ENCODE results near the gene FAM228A. TPM values are rescaled to one million over a fixed set of nuclear protein-coding genes. Genes with fewer than 3 reads are reported as not detected.
"Not testable (repeated sequence)": the region's sequence is repeated elsewhere in the genome, so short reads cannot be mapped to it uniquely, and the experiment has no call there.

Gene FAM228A
- 1 to 10 TPM; 1.7 to 3.9 TPM for total RNA-seq
- 1 to 10 TPM; 1.0 to 4.7 TPM for polyA plus RNA-seq
- long read RNA-seq, donor 1, partial matches to known transcripts: 0 of 4 reads
- long read RNA-seq, donor 1, other reads (novel, unspliced or antisense): 4 of 4 reads
- long read RNA-seq, donor 2: 0 reads

DNA sequence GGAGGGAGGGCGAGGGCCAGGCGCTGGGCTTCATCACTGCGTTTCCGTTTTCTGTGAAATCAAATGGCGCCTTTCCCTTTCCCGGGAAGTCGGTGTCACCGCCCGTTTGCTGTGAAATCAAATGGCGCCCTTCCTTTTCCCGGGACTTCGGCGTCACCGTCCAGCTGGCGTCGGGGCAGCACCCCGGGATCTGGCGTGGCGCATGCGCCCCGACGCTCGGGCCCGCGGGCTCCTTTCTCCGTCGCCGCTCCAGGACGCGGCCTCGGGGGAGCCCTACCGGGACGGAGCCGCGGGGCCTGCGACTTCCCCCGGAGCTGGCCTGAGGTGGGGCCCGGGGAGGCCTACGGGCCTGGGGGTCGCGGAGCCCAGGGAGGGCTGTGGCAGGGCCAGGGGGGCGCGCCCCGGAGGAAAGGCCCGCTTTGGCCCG is at the start of gene FAM228A:
Gene FAM228A (plus strand): TSS at position 203 of the 427 bp plus-strand sequence. CDS start 428 bp downstream, outside the sequence.
- ATAC-seq (ENCODE audit: low FRiP score) (no peak), DNase-seq (no peak)
- peak within 1 kb of the TSS in 1 of 2 donors; percentile 52 for H3K4me3 ChIP-seq (ENCODE audit: low read length in 2 of 2)
- no peaks in the 10 kb centered on the region for H3K9me3 ChIP-seq (ENCODE audit: control insufficient read depth, low read length)
- WGBS, 2 donors: 27 to 37% methylated on average over 44 to 46 of the region's 46 CpGs
- intact Hi-C loops (cut with DNase I): no loop called here
- H3K4me1 ChIP-seq (ENCODE audit: control insufficient read depth in 1 of 2, insufficient read depth in 2 of 2, low read length in 2 of 2): no peaks in the 10 kb centered on the region
- H3K27me3 ChIP-seq (ENCODE audit: control insufficient read depth in 1 of 2, insufficient read depth in 2 of 2, low read length in 1 of 2): no peaks in the 10 kb centered on the region
- H3K36me3 ChIP-seq (ENCODE audit: control insufficient read depth in 1 of 2, insufficient read depth in 2 of 2, low read length in 1 of 2): no peaks in the 10 kb centered on the region
- peak within 1 kb of the TSS in 1 of 2 donors; percentile 3 for H3K27ac ChIP-seq (ENCODE audit: low read depth in 1 of 2, low read length in 2 of 2)

DNA sequence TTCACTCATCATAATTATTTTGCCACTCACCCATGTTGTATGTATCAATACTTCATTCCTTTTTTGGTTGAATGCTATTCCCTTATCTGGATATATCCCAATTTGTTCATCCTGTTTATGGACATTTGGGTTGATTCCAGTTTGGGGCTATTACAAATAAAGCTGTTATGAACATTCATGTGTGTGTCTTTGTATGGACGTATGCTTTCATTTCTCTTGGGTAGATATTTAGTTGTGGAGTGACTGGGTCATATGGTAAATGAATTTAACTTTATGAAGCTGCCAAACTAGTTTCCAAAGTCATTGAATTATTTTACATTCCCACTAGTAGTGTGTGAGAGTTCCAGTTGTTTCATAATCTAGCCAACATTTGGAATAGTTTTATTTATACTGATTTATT is 48.9 kb upstream of the FAM228A start:
- Histone ChIP-seq H3K36me3 (ENCODE audit: control insufficient read depth in 1 of 2, insufficient read depth in 2 of 2, low read length in 1 of 2) (no peaks in the 10 kb centered on the region), H3K27me3 (ENCODE audit: control insufficient read depth in 1 of 2, insufficient read depth in 2 of 2, low read length in 1 of 2) (no peaks in the 10 kb centered on the region), H3K4me1 (ENCODE audit: control insufficient read depth in 1 of 2, insufficient read depth in 2 of 2, low read length in 2 of 2) (no peaks in the 10 kb centered on the region), H3K4me3 (ENCODE audit: low read length in 2 of 2) (no peak overlapping the region), H3K9me3 (ENCODE audit: control insufficient read depth, low read length) (no peaks in the 10 kb centered on the region), H3K27ac (ENCODE audit: low read depth in 1 of 2, low read length in 2 of 2) (no peak overlapping the region)
- ATAC-seq (ENCODE audit: low FRiP score) (no peak), DNase-seq (no peak)
- intact Hi-C loops (cut with DNase I): no loop called here
- 46 to 55% methylated on average over 1 of the region's 1 CpG for WGBS, 2 donors

DNA sequence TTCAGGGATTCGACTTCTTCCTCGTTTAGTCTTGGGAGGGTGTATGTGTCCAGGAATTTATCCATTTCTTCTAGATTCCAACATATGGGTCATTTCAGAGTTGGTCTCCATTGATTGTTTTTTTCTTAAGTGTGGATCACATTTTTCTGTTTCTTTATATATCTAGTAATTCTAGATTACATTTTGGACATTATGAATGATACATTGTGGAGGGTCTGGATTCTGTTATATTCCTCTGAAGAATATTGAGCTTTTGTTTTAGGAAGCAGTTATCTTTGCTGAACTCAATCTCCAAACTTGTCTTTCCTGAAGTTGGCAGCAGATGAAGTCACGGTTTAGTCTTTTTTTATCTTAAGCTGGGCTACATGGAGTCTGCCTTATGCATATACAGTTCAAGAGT is 42.3 kb upstream of the FAM228A start:
- intact Hi-C loops (cut with DNase I): no loop called here
- Histone ChIP-seq H3K4me3 (ENCODE audit: low read length in 2 of 2) (no peak overlapping the region), H3K9me3 (ENCODE audit: control insufficient read depth, low read length) (peaks cover 2% of the 10 kb centered on the region), H3K36me3 (ENCODE audit: control insufficient read depth in 1 of 2, insufficient read depth in 2 of 2, low read length in 1 of 2) (no peaks in the 10 kb centered on the region), H3K4me1 (ENCODE audit: control insufficient read depth in 1 of 2, insufficient read depth in 2 of 2, low read length in 2 of 2) (no peaks in the 10 kb centered on the region), H3K27me3 (ENCODE audit: control insufficient read depth in 1 of 2, insufficient read depth in 2 of 2, low read length in 1 of 2) (no peaks in the 10 kb centered on the region), H3K27ac (ENCODE audit: low read depth in 1 of 2, low read length in 2 of 2) (no peak overlapping the region)
- DNase-seq: no peak
- 95 to 99% methylated on average over 3 of the region's 3 CpGs for WGBS, 2 donors
- ATAC-seq (ENCODE audit: low FRiP score): no peak

DNA sequence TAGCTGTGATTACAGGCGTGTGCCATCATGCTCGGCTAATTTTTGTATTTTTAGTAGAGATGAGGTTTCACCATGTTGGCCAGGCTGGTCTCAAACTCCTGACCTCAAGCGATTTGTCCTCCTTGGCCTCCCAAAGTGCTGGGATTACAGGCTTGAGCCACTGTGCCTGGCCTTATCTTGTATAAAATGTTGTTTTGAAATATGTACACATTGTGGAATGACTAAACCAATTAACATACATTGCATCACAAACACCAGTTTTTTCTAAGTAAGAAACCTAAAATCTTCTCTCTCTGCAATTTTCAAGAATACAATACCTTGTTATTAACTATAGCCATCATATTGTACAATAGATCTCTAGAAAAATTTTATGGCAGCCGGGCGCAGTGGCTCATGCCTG is 34.5 kb upstream of the FAM228A start:
- WGBS, 2 donors: 92 to 94% methylated on average over 5 of the region's 5 CpGs
- H3K27ac ChIP-seq (ENCODE audit: low read depth in 1 of 2, low read length in 2 of 2); H3K9me3 ChIP-seq (ENCODE audit: control insufficient read depth, low read length); H3K27me3 ChIP-seq (ENCODE audit: control insufficient read depth in 1 of 2, insufficient read depth in 2 of 2, low read length in 1 of 2); H3K36me3 ChIP-seq (ENCODE audit: control insufficient read depth in 1 of 2, insufficient read depth in 2 of 2, low read length in 1 of 2); H3K4me3 ChIP-seq (ENCODE audit: low read length in 2 of 2); ATAC-seq (ENCODE audit: low FRiP score); intact Hi-C loops (cut with DNase I); H3K4me1 ChIP-seq (ENCODE audit: control insufficient read depth in 1 of 2, insufficient read depth in 2 of 2, low read length in 2 of 2); DNase-seq: not testable (repeated sequence)

DNA sequence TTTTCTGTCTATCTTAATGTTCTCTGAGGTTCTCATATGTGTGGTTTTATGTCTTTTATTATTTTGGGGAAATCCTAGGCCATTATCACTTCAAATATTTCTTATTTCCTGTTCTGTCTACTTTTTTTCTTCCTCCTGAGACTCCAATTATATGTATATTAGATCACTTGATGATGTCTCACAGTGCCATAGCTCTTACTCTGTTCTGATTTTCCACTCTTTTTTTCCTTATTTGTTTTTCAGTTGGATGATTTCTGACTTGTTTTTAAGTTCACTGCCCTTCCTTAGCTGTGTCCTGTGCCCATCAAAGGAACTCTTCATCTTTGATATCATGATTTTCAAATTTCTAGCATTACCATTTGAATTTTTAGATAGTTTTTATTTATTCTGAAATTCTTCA is 27.5 kb upstream of the FAM228A start:
- ATAC-seq (ENCODE audit: low FRiP score) (no peak), DNase-seq (no peak)
- H3K9me3 ChIP-seq (ENCODE audit: control insufficient read depth, low read length): no peaks in the 10 kb centered on the region
- no peaks in the 10 kb centered on the region for H3K4me1 ChIP-seq (ENCODE audit: control insufficient read depth in 1 of 2, insufficient read depth in 2 of 2, low read length in 2 of 2)
- H3K27me3 ChIP-seq (ENCODE audit: control insufficient read depth in 1 of 2, insufficient read depth in 2 of 2, low read length in 1 of 2): no peaks in the 10 kb centered on the region
- H3K36me3 ChIP-seq (ENCODE audit: control insufficient read depth in 1 of 2, insufficient read depth in 2 of 2, low read length in 1 of 2): peaks cover 2 to 11% of the 10 kb centered on the region in 2 donors
- intact Hi-C loops (cut with DNase I): no loop called here
- H3K4me3 ChIP-seq (ENCODE audit: low read length in 2 of 2): no peak overlapping the region
- H3K27ac ChIP-seq (ENCODE audit: low read depth in 1 of 2, low read length in 2 of 2): no peak overlapping the region

DNA sequence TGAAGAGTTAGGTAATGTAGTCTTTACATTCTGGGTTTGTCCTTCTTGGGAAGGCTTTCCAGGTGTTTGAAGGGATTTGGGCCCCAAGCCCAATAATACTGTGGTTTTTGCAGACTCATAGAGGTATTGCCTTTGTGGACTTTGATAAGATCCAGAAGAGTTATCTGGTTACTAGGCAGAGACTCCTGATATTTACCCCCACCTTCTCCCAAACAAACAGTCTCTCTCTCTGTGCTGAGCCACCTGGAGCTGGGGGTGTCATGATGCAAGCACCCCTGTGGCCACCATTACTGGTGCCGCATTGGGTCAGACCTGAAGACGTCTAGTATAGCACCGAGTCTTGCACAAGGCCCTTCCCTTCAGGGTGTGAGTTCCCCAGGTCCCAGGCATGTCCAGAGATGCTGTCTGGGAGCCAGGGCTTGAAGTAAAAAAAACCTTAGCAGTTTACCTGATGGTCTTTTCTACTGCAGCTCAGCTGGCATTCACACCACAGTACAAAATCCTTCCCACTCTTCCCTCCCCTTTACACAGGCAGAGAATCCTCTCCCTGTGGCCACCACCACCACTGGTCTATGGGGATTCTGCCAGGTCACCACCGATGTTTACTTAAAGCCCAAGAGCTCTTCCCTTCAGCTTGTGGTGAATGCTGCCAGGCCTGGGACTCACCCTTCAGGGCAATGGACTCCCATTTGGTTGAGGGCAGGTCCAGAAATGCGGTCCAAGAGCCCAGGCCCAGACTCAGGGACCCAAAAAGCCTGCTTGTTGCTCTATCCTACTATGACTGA is 22.2 kb upstream of the FAM228A start:
- intact Hi-C loops (cut with DNase I): no loop called here
- Histone ChIP-seq H3K36me3 (ENCODE audit: control insufficient read depth in 1 of 2, insufficient read depth in 2 of 2, low read length in 1 of 2) (peaks cover 4 to 11% of the 10 kb centered on the region in 2 donors), H3K27me3 (ENCODE audit: control insufficient read depth in 1 of 2, insufficient read depth in 2 of 2, low read length in 1 of 2) (no peaks in the 10 kb centered on the region), H3K9me3 (ENCODE audit: control insufficient read depth, low read length) (no peaks in the 10 kb centered on the region), H3K27ac (ENCODE audit: low read depth in 1 of 2, low read length in 2 of 2) (no peak overlapping the region), H3K4me1 (ENCODE audit: control insufficient read depth in 1 of 2, insufficient read depth in 2 of 2, low read length in 2 of 2) (no peaks in the 10 kb centered on the region), H3K4me3 (ENCODE audit: low read length in 2 of 2) (no peak overlapping the region)
- WGBS, 2 donors: 94% methylated on average over 5 of the region's 5 CpGs
- ATAC-seq (ENCODE audit: low FRiP score) (no peak), DNase-seq (no peak)

DNA sequence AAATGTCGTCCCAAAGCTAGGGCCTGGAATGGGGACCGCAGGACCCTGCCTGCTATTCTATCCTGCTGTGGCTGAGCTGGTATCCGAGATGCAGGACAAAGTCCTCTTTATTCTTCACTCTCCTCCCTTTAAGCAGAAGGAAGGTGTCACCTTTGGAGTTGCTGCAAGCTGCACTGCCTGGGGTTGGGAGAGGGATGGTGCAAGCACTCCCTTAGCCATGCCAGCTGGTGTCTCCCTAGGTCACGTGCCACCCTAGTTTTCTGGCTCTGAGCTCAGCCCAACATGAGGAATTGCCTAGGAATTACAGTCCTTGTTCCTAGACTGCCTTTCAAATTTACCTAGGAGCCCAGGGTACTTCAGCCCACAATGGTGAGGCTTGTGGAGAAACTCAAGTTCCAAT is 21.4 kb upstream of the FAM228A start:
- no peaks in the 10 kb centered on the region for H3K27me3 ChIP-seq (ENCODE audit: control insufficient read depth in 1 of 2, insufficient read depth in 2 of 2, low read length in 1 of 2)
- peaks cover 4 to 6% of the 10 kb centered on the region in 2 donors for H3K36me3 ChIP-seq (ENCODE audit: control insufficient read depth in 1 of 2, insufficient read depth in 2 of 2, low read length in 1 of 2)
- intact Hi-C loops (cut with DNase I): no loop called here
- DNase-seq: no peak
- ATAC-seq (ENCODE audit: low FRiP score): no peak
- no peak overlapping the region for H3K4me3 ChIP-seq (ENCODE audit: low read length in 2 of 2)
- no peak overlapping the region for H3K27ac ChIP-seq (ENCODE audit: low read depth in 1 of 2, low read length in 2 of 2)
- no peaks in the 10 kb centered on the region for H3K4me1 ChIP-seq (ENCODE audit: control insufficient read depth in 1 of 2, insufficient read depth in 2 of 2, low read length in 2 of 2)
- 82 to 87% methylated on average over 4 of the region's 4 CpGs for WGBS, 2 donors
- H3K9me3 ChIP-seq (ENCODE audit: control insufficient read depth, low read length): no peaks in the 10 kb centered on the region

DNA sequence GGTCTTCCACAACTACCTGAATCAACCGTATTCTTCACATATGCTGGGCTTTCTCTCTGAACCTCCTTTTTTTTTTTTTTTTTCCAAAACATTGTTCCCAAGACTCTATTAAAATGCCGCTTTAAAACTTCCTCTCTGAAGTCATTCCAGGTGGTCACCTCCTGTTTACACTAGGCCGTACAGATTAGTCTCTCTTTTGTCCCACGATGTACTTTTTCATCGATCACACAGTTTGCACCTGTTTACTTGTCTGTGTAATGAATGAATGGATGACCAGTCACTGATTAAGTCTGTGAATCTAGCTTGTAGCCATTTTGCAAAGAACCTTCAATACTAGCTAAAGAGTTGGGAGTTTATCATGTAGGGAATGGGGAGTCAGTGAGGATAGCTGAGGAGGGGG is 16.7 kb upstream of the FAM228A start:
- Histone ChIP-seq H3K27me3 (ENCODE audit: control insufficient read depth in 1 of 2, insufficient read depth in 2 of 2, low read length in 1 of 2) (no peaks in the 10 kb centered on the region), H3K36me3 (ENCODE audit: control insufficient read depth in 1 of 2, insufficient read depth in 2 of 2, low read length in 1 of 2) (peaks cover 0 to 8% of the 10 kb centered on the region in 2 donors), H3K4me3 (ENCODE audit: low read length in 2 of 2) (no peak overlapping the region), H3K9me3 (ENCODE audit: control insufficient read depth, low read length) (no peaks in the 10 kb centered on the region), H3K27ac (ENCODE audit: low read depth in 1 of 2, low read length in 2 of 2) (no peak overlapping the region), H3K4me1 (ENCODE audit: control insufficient read depth in 1 of 2, insufficient read depth in 2 of 2, low read length in 2 of 2) (no peaks in the 10 kb centered on the region)
- ATAC-seq (ENCODE audit: low FRiP score) (no peak), DNase-seq (no peak)
- intact Hi-C loops (cut with DNase I): no loop called here
- 96% methylated on average over 5 of the region's 5 CpGs for WGBS, 2 donors

DNA sequence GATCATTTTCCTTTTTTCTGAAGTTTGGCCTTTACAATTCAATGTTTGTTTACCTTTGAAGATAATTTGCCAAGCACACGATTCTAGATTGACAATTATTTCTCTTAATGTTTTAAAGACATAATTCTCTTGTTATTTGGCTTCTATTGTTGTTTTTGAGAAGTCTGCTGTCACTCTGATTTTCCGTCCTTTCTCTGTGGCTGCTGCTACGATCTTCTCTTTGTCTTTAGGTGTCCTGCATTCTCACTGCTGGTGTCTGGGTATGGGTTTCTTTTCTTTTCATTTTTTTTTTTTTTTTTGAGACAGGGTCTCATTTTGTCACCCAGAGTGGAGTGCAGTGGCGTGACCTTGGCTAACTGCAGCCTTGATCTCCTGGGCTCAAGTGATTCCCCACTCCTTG is 15.1 kb upstream of the FAM228A start:
- Histone ChIP-seq H3K9me3 (ENCODE audit: control insufficient read depth, low read length) (no peaks in the 10 kb centered on the region), H3K27me3 (ENCODE audit: control insufficient read depth in 1 of 2, insufficient read depth in 2 of 2, low read length in 1 of 2) (no peaks in the 10 kb centered on the region), H3K4me1 (ENCODE audit: control insufficient read depth in 1 of 2, insufficient read depth in 2 of 2, low read length in 2 of 2) (no peaks in the 10 kb centered on the region), H3K27ac (ENCODE audit: low read depth in 1 of 2, low read length in 2 of 2) (no peak overlapping the region), H3K4me3 (ENCODE audit: low read length in 2 of 2) (no peak overlapping the region), H3K36me3 (ENCODE audit: control insufficient read depth in 1 of 2, insufficient read depth in 2 of 2, low read length in 1 of 2) (peaks cover 0 to 4% of the 10 kb centered on the region in 2 donors)
- DNase-seq: no peak
- intact Hi-C loops (cut with DNase I): no loop called here
- WGBS, 2 donors: 82 to 88% methylated on average over 4 of the region's 4 CpGs
- ATAC-seq (ENCODE audit: low FRiP score): no peak

Measured in aorta (tissue), 5 donors.